Measurements from ENCODE around the gene UTP20.

Gene UTP20

DNA sequence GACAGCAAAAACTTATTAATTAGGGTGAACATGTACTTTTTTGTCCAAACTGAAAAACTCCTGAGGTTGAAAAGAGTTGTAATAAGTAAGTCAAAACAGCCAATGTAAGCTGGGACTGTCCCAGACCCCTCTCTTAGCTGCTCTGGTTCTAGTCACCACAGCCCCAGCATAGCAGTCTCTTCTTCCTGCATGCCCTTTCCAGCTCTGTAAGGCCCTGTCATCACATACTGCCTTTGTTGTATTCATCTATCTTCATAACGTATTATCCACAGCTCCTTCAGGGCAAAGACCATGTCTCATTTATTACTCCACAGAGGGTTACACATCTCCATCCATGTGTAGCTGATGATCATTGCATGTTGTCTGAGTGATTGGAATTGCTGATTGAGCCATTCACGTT is 56.5 kb downstream of the UTP20 start:
- no peak for DNase-seq (ENCODE audit: low read depth)
- TF ChIP-seq, protein P1, sequence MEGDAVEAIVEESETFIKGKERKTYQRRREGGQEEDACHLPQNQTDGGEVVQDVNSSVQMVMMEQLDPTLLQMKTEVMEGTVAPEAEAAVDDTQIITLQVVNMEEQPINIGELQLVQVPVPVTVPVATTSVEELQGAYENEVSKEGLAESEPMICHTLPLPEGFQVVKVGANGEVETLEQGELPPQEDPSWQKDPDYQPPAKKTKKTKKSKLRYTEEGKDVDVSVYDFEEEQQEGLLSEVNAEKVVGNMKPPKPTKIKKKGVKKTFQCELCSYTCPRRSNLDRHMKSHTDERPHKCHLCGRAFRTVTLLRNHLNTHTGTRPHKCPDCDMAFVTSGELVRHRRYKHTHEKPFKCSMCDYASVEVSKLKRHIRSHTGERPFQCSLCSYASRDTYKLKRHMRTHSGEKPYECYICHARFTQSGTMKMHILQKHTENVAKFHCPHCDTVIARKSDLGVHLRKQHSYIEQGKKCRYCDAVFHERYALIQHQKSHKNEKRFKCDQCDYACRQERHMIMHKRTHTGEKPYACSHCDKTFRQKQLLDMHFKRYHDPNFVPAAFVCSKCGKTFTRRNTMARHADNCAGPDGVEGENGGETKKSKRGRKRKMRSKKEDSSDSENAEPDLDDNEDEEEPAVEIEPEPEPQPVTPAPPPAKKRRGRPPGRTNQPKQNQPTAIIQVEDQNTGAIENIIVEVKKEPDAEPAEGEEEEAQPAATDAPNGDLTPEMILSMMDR (conservative IDR thresholded peaks at IDR 0.05; ENCODE audit: low read depth, low read length): no peak
- no peak overlapping the region for H3K4me3 ChIP-seq (ENCODE audit: low read depth, low read length)

DNA sequence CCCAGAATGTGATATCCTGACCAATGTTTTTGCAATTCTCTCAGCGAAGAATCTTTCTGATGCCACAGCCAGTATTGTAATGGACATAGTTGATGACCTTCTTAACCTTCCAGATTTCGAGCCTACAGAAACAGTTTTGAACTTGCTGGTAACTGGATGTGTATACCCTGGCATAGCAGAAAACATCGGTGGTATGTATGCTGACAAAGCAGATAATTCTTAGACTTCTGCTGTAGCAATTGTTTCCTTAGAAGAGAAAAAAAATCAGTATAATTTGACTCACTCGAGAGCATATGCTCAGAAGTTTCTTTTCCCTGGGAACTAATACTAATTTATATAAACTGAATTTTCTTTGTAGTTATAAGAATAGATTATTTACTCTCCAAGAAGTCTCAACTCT is 58.2 kb downstream of the UTP20 start:
- H3K4me3 ChIP-seq (ENCODE audit: low read depth, low read length): no peak overlapping the region
- TF ChIP-seq, protein P1 (conservative IDR thresholded peaks at IDR 0.05; ENCODE audit: low read depth, low read length): no peak
- no peak for DNase-seq (ENCODE audit: low read depth)

DNA sequence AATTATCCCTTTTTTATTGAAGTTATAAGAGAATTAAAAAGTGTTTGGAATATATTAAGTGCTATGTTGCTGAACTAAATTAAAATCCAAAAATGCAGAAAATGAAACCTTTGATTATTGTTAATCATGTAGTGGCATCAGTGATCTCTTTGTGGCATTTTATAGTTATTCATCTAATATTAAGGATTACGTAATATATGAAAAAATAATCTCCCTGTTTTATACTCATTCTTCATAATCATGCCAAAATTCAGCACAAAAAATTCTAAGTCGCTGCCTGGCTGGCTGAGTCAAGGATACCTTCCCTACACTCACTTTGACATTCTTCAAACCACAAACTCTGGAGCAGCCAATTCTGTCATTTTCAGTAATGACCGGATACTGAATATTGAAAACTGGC is 64.0 kb downstream of the UTP20 start:
- TF ChIP-seq, protein P1 (conservative IDR thresholded peaks at IDR 0.05; ENCODE audit: low read depth, low read length): no peak
- DNase-seq (ENCODE audit: low read depth): no peak
- H3K4me3 ChIP-seq (ENCODE audit: low read depth, low read length): no peak overlapping the region

DNA sequence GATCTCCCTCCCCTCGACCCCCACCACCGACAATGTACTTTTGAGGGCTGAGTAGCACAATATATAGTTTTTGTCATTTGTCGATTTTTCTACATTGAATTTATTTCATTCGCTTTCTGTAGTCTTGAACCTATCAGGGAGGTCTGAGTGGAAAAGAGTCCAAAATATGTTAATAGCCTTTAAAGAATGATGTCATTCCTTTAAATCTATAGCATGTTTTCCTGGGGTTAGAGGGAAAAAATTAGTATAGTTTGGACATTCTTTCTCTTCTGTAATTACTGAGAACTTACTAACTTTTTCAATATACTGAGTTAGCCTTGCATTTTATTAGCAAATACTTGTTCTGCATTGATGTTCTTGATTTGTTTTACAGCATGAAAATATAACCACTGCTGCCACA is 71.8 kb downstream of the UTP20 start:
- TF ChIP-seq, protein P1 (conservative IDR thresholded peaks at IDR 0.05; ENCODE audit: low read depth, low read length): no peak
- H3K4me3 ChIP-seq (ENCODE audit: low read depth, low read length): no peak overlapping the region
- DNase-seq (ENCODE audit: low read depth): no peak

DNA sequence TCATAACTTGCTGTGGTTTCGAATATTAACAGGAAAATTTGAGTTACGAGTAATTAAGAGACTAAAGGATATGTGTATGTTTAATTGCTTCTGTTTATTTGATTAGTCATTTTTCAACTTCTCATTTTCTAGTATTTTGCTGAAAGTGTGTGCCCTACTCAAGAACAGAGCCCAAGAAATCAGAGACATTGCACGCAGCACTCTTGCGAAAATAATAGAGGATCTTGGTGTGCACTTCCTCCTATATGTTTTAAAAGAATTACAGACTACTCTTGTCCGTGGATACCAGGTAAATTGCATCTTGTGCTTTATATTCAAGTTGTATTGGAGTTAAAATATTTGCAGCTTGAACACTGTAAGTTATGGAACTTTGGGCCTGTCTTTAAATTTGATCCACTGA is 76.9 kb downstream of the UTP20 start:
- TF ChIP-seq, protein P1 (conservative IDR thresholded peaks at IDR 0.05; ENCODE audit: low read depth, low read length): no peak
- DNase-seq (ENCODE audit: low read depth): no peak

DNA sequence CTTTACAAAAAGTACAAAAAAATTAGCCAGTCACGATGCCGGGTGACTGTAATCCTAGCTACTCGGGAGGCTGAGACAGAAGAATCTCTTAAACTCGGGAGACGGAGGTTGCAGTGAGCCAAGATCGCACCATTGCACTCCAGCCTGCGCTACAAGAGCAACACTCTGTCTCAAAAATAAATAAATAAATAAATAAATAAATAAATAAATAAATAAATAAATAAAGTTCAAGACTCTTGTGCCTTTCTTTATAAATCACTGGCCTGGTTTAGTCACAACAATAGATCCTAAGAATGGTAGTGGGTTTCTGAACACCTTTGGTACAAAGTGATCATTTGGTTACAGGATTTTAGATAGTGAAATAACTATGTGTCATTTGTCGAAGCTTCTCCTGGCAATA is 81.5 kb downstream of the UTP20 start:
- no peak overlapping the region for H3K4me3 ChIP-seq (ENCODE audit: low read depth, low read length)
- TF ChIP-seq, protein P1 (conservative IDR thresholded peaks at IDR 0.05; ENCODE audit: low read depth, low read length): no peak
- DNase-seq (ENCODE audit: low read depth): no peak

More for the DNA sequence above, 76.9 kb downstream of the UTP20 start:
- H3K4me3 ChIP-seq (ENCODE audit: low read depth, low read length): no peak overlapping the region

DNA sequence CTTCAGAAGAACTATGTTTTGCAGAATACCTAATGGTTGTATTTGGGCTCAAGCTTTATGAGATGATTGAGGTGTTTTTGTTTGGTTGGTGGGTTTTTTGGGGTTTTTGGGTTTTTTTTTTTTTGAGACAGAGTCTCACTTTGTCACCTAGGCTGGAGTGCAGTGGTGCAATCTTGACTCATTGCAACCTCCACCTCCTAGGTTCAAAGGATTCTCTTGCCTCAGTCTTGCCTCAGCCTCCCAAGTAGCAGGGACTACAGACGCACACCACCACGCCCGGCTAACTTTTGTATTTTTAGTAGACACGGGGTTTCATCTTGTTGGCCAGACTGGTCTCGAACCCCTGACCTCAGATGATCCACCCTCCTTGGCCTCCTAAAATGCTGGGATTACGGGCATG is 88.1 kb downstream of the UTP20 start:
- TF ChIP-seq, protein P1 (conservative IDR thresholded peaks at IDR 0.05; ENCODE audit: low read depth, low read length): no peak
- no peak overlapping the region for H3K4me3 ChIP-seq (ENCODE audit: low read depth, low read length)
- DNase-seq (ENCODE audit: low read depth): no peak

Measured in choroid plexus epithelial cell (primary cell).